Retinal pigment epithelial cell (primary cell): ENCODE measurements around the gene RSAD1.

Experiments used
- DNase-seq: peaks from one replicate; pipeline ENCODE4 v3.0.0-alpha.2; 2010; ENCODE audit warnings: low read depth
- H3K4me3 ChIP-seq: 2 replicates; pipeline ENCODE4 v1.5.1; 2011; ENCODE audit warnings: mild to moderate bottlenecking, low read length, control low read depth, moderate library complexity
- TF ChIP-seq, protein P1 (sequence below): conservative IDR thresholded peaks from 2 replicates; pipeline ENCODE4 v1.5.1; 2011; ENCODE audit warnings: low read depth, low read length, control low read depth, inconsistent platforms

RSAD1 gene

DNA sequence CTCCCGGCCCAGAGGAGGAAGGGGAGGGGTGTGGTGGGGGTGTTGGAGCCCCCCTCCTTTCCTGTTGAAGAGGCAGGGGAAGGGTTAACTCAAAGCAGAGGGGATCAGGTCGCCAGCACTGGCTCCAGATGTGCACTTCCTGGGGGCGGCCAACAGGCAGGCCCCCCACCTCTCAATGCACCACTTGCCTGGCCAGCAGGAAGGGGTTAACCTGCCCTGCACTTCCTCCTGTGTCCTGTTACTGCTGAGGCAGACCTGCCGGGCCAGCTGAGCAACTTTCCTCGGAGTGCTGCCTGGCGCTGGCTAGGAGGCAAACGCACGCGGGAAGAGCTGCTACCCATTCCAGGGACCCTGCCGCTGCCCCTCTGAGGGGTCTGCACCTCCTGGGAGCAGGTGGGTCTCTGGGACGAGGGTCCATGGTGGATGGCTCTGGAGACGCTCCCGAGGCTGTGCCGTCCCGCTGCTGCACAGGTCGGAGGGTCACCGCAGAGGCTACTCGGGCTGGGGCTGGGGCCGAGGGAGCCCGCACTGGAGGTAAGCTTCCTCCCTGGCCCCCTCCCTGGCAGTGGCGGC lies 53.9 kb downstream of the RSAD1 start, which contains the start of gene EPN3:
Gene EPN3 (plus strand): TSS at position 284 of the 573 bp plus-strand sequence. CDS start 3,822 bp downstream, outside the sequence.
- no peak within 1 kb of the TSS for H3K4me3 ChIP-seq

DNA sequence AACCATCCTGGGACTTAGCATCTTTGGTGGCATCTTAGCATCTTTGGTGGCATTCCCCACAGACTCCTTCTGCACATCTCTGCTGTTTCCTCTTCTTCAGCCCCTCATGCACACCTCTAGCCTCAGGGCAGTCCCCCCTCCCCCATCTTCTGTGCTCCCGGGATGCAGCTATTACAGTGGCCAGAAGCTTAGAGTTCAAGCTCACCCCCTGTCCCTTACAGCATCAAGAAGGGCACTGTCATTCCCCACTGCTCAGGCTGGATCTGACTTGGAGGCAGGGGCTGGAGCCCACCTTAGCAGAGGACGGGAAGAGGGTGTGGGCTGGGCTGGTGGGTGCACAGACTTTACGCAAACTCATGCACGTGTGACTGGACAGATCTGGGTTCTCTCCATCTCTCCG lies 54.5 kb downstream of the RSAD1 start:
- H3K4me3 ChIP-seq: no peak overlapping the region
- DNase-seq: no peak
- TF ChIP-seq, protein P1, sequence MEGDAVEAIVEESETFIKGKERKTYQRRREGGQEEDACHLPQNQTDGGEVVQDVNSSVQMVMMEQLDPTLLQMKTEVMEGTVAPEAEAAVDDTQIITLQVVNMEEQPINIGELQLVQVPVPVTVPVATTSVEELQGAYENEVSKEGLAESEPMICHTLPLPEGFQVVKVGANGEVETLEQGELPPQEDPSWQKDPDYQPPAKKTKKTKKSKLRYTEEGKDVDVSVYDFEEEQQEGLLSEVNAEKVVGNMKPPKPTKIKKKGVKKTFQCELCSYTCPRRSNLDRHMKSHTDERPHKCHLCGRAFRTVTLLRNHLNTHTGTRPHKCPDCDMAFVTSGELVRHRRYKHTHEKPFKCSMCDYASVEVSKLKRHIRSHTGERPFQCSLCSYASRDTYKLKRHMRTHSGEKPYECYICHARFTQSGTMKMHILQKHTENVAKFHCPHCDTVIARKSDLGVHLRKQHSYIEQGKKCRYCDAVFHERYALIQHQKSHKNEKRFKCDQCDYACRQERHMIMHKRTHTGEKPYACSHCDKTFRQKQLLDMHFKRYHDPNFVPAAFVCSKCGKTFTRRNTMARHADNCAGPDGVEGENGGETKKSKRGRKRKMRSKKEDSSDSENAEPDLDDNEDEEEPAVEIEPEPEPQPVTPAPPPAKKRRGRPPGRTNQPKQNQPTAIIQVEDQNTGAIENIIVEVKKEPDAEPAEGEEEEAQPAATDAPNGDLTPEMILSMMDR: no peak

More for the DNA sequence above, 53.9 kb downstream of the RSAD1 start, which contains the start of gene EPN3:
- TF ChIP-seq, protein P1: no peak
- DNase-seq: no peak

DNA sequence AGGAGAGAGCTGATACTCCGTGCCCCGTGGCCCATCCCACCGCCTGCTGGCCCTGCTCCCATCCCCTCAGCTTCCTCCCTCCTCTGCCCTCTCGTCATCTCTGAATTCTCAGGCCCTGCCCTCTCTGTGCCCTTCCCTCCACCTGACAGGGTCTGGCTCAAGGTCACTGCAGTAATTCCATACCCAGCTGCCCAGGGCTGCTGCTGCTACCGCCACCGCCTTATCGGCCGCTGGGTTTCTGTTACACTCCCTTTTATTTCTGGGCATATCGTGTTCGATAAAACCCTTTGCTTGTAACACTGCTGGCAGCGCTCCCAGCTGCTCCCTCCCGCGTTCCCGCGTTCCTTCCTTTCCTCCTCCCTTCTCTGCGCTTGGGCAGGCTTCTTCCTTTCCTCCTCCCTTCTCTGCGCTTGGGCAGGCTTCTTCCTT lies 55.1 kb downstream of the RSAD1 start:
- H3K4me3 ChIP-seq: no peak overlapping the region
- no peak for DNase-seq
- TF ChIP-seq, protein P1: no peak

DNA sequence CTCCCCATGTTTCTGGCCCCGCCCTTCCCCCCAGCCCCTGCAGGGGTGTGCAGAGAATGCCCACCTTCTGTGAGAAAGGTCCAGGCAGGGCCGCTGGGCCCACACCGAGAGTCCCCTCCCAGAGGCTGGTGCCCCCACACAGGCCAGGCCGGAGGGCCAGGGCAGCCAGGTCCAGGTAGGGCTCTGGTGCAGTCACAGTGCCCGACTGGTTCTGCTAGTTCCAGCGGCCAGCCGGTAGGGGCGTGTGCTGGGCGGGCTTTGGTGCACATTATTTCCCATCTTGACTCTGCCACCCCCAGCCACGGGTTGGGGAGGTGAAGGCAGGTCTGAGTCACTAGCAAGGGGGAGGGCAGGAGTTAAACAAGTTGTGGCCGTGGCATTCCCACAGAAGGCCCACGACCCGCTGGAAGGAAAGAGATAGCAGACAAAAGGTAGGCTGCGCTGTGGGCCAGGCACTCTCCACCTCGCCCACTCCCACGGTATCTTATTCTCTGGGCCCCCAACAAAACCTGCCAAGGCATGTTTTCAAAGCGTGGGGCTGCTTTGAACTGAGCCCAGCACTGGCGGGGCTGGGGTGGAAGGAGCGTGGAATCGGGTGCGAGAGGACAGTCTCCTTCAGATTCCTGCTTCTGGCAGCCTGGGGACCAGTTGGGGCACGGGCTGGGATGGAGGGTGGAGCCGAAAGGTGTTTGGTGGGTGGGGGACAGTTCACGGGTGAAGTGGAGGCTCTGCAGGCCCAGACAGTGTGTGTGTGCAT lies 55.7 kb downstream of the RSAD1 start:
- no peak overlapping the region for H3K4me3 ChIP-seq
- no peak for DNase-seq
- TF ChIP-seq, protein P1: peak; percentile 36

DNA sequence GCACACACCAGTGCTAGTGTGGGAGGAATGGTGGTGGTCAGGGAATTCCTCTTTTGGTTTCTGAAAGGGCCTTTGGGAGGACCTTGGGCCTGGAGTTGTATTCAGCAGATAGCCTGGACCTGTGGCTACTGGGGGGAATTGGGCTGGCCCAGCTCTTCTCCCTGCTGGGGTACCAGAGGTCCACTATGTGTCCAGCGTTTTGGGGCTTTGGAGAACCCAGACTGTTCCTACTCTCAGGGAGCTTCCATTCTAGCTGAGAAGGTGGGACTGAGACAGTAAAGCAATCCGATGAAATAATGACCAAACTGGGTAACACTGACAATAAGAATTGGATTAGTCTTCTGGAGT lies 56.3 kb downstream of the RSAD1 start:
- H3K4me3 ChIP-seq: no peak overlapping the region
- no peak for DNase-seq
- TF ChIP-seq, protein P1: no peak

DNA sequence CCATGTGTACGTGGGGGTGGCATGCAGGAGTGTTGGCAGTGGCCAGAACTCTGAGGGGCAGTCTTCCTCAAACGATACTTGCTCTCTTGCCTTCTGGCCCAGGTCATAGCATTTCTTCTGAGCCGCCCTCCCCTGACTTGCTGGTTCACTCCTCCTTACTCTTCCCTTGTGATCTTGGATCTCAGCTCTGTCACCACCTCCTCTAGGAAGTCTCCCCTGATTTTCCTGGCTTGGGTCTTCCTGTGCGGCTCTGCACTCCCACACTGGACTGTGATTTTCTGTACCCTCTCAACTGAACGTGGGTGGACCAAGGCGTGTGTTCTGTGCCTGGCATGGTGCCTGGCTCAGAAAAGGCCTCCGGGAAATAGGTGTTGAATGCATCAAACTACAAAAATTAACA lies 56.7 kb downstream of the RSAD1 start:
- no peak for DNase-seq
- H3K4me3 ChIP-seq: no peak overlapping the region
- TF ChIP-seq, protein P1: no peak
